HepG2 (cell line): ENCODE results near the gene ZNF511. TPM values are rescaled to one million over a fixed set of nuclear protein-coding genes. Genes with fewer than 3 reads are reported as not detected.

Experiments
- BORCS8-MEF2B ChIP-seq: sonication (generic); formaldehyde crosslinking; IDR thresholded peaks from 2 replicates; pipeline ENCODE4 v1.8.0; 2022; ENCODE audit warnings: mild to moderate bottlenecking, missing genetic modification reagents
- GZF1 ChIP-seq: sonication (generic); formaldehyde crosslinking; IDR thresholded peaks from 2 replicates; pipeline ENCODE4 v1.5.1; 2020; ENCODE audit warnings: mild to moderate bottlenecking, missing genetic modification reagents
- JUNB ChIP-seq: sonication (generic); formaldehyde crosslinking; IDR thresholded peaks from 2 replicates; pipeline ENCODE4 v1.8.0; 2022; ENCODE audit warnings: missing genetic modification reagents, mild to moderate bottlenecking, borderline replicate concordance
- RAD51 ChIP-seq: fragments of 450-650 bp; IDR thresholded peaks from 2 replicates; pipeline ENCODE4 v1.6.1; 2016; ENCODE audit warnings: borderline replicate concordance
- SOX13 ChIP-seq, 3 experiments: fragments of 450-650 bp in 1 of 3; sonication (generic) in 1 of 3; formaldehyde crosslinking in 1 of 3; IDR thresholded peaks in 2 of 3; conservative IDR thresholded peaks in 1 of 3; 2 replicates each; pipeline versions ENCODE4 v1.5.0 to v1.6.1; 2016 to 2020; ENCODE audit warnings: antibody characterized with exemption in 1 of 3, mild to moderate bottlenecking in 1 of 3, missing compliant biosample characterization in 1 of 3, missing genetic modification reagents in 1 of 3, moderate library complexity in 1 of 3
- ZC3H13 ChIP-seq: sonication (generic); formaldehyde crosslinking; IDR thresholded peaks from 2 replicates; pipeline ENCODE4 v1.8.1; 2023; ENCODE audit warnings: mild to moderate bottlenecking, missing genetic modification reagents, moderate library complexity
- ZNF543 ChIP-seq: sonication (generic); formaldehyde crosslinking; IDR thresholded peaks from 2 replicates; pipeline ENCODE4 v1.4.0; 2020; ENCODE audit warnings: mild to moderate bottlenecking, missing genetic modification reagents
- ZNF557 ChIP-seq: sonication (generic); formaldehyde crosslinking; IDR thresholded peaks from 2 replicates; pipeline ENCODE4 v1.4.0; 2020; ENCODE audit warnings: missing genetic modification reagents
- ZNF589 ChIP-seq: sonication (generic); formaldehyde crosslinking; conservative IDR thresholded peaks from 2 replicates; pipeline ENCODE4 v1.8.0; 2022; ENCODE audit warnings: mild to moderate bottlenecking, moderate library complexity, missing genetic modification reagents
- ZNF614 ChIP-seq: IDR thresholded peaks from 2 replicates; pipeline ENCODE4 v1.6.1; 2018; ENCODE audit warnings: missing biosample characterization, missing genetic modification reagents, inconsistent platforms, borderline replicate concordance
- ZNF703 ChIP-seq: sonication (generic); formaldehyde crosslinking; IDR thresholded peaks from 2 replicates; pipeline ENCODE4 v1.5.1; 2020; ENCODE audit warnings: missing genetic modification reagents, mild to moderate bottlenecking, moderate library complexity, borderline replicate concordance
- ZNF792 ChIP-seq: IDR thresholded peaks from 2 replicates; pipeline ENCODE4 v1.6.1; 2016
- ZSCAN12 ChIP-seq: sonication (generic); formaldehyde crosslinking; IDR thresholded peaks from 2 replicates; pipeline ENCODE4 v1.9.0; 2021; ENCODE audit warnings: mild to moderate bottlenecking, missing genetic modification reagents
- polyA plus RNA-seq, 8 experiments: library from polyadenylated mRNA; depleted of rRNA in 3 of 8; stranded (reverse) in 7 of 8; unstranded in 1 of 8; fragments of >200 nt; fragmentation: Illumina TruSeq in 4 of 8; extraction: Trizol in 4 of 8; gene quantifications; 2 replicates each; pipeline versions ENCODE4 v1.2.1 to v1.2.3, GENCODE V29; 2011 to 2016; ENCODE audit warnings: low read depth in 4 of 8, missing spikeins in 1 of 8, mixed read lengths in 1 of 8; ENCODE audit not compliant: insufficient read depth in 1 of 8
- total RNA-seq, 5 experiments: library from RNA; depleted of rRNA; stranded (reverse); fragments of >200 nt; fragmentation: Illumina TruSeq; extraction: Trizol; gene quantifications; 2 replicates each; pipeline ENCODE4 v1.2.3, GENCODE V29; 2016; ENCODE audit warnings: low read depth in 1 of 5
- TF ChIP-seq, protein P1 (sequence below): sonication (generic); formaldehyde crosslinking; IDR thresholded peaks from 2 replicates; pipeline ENCODE4 v1.4.0; 2020; ENCODE audit warnings: missing genetic modification reagents, mild to moderate bottlenecking, borderline replicate concordance
- TF ChIP-seq, protein P2 (sequence below): sonication (generic); formaldehyde crosslinking; conservative IDR thresholded peaks from 2 replicates; pipeline ENCODE4 v1.8.0; 2022; ENCODE audit warnings: missing genetic modification reagents
- TF ChIP-seq, protein P3 (sequence below): sonication (generic); formaldehyde crosslinking; IDR thresholded peaks from 2 replicates; pipeline ENCODE4 v1.8.1; 2023; ENCODE audit warnings: missing genetic modification reagents, mild to moderate bottlenecking, borderline replicate concordance
- TF ChIP-seq, protein P4 (sequence below): sonication (generic); formaldehyde crosslinking; IDR thresholded peaks from 2 replicates; pipeline ENCODE4 v1.4.0; 2020; ENCODE audit warnings: mild to moderate bottlenecking, missing genetic modification reagents, borderline replicate concordance
- TF ChIP-seq, protein P5 (sequence below): sonication (generic); formaldehyde crosslinking; conservative IDR thresholded peaks from 2 replicates; pipeline ENCODE4 v1.4.0; 2020; ENCODE audit warnings: missing genetic modification reagents
- TF ChIP-seq, protein P6 (sequence below): sonication (generic); formaldehyde crosslinking; IDR thresholded peaks from 2 replicates; pipeline ENCODE4 v1.5.0; 2020; ENCODE audit warnings: mild to moderate bottlenecking, missing genetic modification reagents

The ZNF511 gene
- total and polyA plus RNA-seq, 2 of the 13 experiments (the other 11 are each of a cell fraction or from before 2014, with no cell fraction given), result 35.6 to 66.4 TPM

DNA sequence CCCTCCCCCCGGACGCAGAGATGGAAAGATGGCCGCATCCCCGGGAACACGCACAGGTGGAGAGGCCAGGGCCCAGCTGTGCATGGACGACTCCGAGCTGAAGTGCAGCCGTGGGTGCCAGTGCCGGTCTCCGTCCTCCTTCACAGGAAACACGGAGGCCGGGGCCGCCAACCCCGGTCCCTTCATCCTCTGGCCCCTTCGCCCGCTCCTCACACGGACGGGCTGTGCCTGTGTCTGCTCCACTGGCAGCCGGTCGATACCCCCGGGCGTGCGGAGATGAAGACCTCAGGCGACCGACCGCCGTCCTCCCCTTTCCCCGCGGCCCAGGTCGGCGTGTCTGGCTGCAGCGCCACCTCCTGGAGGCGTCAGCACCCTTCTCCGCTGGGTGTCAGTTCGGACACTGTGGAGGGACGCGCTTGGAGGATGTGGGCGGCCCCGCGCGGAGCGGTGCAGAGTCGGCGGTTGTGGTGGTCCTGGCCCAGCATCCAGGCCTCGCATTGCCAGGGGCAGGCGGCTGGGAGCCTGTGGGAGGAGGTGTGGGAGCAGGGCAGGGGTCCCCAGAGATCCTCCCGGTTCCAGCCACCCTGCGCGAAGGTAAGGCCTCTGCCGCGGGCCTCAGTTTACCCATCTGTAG, 9.9 kb downstream of the ZNF511 start (continued):
- TF ChIP-seq RAD51 (no peak), ZNF792 (CRISPR knock-in tag) (no peak), ZSCAN12 (no peak), ZC3H13 (CRISPR knock-in tag) (no peak), JUNB (CRISPR knock-in tag) (no peak), ZNF543 (CRISPR knock-in tag) (peak; percentile 82; the same call in 1 of the 2 replicates), ZNF614 (CRISPR knock-in tag) (peak; percentile 50; the same call in 1 of the 2 replicates), SOX13 (IDR thresholded peaks at IDR 0.05) (no peak), SOX13 (CRISPR knock-in tag; conservative IDR thresholded peaks at IDR 0.05 in 1 of 2, IDR thresholded peaks at IDR 0.05 in 1 of 2) (no peak; a peak in 1 of 4 replicates), BORCS8-MEF2B (CRISPR knock-in tag) (no peak; the same call in 1 of the 2 replicates), ZNF589 (0 out of 2 replicates have a peak, but pooled peaks have one; percentile 54), GZF1 (CRISPR knock-in tag) (no peak), ZNF703 (CRISPR knock-in tag) (no peak), ZNF557 (no peak)
- TF ChIP-seq, protein P1, sequence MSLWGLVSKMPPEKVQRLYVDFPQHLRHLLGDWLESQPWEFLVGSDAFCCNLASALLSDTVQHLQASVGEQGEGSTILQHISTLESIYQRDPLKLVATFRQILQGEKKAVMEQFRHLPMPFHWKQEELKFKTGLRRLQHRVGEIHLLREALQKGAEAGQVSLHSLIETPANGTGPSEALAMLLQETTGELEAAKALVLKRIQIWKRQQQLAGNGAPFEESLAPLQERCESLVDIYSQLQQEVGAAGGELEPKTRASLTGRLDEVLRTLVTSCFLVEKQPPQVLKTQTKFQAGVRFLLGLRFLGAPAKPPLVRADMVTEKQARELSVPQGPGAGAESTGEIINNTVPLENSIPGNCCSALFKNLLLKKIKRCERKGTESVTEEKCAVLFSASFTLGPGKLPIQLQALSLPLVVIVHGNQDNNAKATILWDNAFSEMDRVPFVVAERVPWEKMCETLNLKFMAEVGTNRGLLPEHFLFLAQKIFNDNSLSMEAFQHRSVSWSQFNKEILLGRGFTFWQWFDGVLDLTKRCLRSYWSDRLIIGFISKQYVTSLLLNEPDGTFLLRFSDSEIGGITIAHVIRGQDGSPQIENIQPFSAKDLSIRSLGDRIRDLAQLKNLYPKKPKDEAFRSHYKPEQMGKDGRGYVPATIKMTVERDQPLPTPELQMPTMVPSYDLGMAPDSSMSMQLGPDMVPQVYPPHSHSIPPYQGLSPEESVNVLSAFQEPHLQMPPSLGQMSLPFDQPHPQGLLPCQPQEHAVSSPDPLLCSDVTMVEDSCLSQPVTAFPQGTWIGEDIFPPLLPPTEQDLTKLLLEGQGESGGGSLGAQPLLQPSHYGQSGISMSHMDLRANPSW, result no peak
- TF ChIP-seq, protein P2, sequence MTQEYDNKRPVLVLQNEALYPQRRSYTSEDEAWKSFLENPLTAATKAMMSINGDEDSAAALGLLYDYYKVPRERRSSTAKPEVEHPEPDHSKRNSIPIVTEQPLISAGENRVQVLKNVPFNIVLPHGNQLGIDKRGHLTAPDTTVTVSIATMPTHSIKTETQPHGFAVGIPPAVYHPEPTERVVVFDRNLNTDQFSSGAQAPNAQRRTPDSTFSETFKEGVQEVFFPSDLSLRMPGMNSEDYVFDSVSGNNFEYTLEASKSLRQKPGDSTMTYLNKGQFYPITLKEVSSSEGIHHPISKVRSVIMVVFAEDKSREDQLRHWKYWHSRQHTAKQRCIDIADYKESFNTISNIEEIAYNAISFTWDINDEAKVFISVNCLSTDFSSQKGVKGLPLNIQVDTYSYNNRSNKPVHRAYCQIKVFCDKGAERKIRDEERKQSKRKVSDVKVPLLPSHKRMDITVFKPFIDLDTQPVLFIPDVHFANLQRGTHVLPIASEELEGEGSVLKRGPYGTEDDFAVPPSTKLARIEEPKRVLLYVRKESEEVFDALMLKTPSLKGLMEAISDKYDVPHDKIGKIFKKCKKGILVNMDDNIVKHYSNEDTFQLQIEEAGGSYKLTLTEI (CRISPR knock-in tag), result no peak
- TF ChIP-seq, protein P3, sequence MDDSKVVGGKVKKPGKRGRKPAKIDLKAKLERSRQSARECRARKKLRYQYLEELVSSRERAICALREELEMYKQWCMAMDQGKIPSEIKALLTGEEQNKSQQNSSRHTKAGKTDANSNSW (CRISPR knock-in tag), result no peak
- TF ChIP-seq, protein P4, sequence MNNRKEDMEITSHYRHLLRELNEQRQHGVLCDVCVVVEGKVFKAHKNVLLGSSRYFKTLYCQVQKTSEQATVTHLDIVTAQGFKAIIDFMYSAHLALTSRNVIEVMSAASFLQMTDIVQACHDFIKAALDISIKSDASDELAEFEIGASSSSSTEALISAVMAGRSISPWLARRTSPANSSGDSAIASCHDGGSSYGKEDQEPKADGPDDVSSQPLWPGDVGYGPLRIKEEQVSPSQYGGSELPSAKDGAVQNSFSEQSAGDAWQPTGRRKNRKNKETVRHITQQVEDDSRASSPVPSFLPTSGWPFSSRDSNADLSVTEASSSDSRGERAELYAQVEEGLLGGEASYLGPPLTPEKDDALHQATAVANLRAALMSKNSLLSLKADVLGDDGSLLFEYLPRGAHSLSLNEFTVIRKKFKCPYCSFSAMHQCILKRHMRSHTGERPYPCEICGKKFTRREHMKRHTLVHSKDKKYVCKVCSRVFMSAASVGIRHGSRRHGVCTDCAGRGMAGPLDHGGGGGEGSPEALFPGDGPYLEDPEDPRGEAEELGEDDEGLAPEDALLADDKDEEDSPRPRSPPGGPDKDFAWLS (CRISPR knock-in tag), result no peak
- TF ChIP-seq, protein P5, sequence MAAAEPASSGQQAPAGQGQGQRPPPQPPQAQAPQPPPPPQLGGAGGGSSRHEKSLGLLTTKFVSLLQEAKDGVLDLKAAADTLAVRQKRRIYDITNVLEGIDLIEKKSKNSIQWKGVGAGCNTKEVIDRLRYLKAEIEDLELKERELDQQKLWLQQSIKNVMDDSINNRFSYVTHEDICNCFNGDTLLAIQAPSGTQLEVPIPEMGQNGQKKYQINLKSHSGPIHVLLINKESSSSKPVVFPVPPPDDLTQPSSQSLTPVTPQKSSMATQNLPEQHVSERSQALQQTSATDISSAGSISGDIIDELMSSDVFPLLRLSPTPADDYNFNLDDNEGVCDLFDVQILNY (CRISPR knock-in tag), result no peak; the same call in 1 of the 2 replicates
- TF ChIP-seq, protein P6, sequence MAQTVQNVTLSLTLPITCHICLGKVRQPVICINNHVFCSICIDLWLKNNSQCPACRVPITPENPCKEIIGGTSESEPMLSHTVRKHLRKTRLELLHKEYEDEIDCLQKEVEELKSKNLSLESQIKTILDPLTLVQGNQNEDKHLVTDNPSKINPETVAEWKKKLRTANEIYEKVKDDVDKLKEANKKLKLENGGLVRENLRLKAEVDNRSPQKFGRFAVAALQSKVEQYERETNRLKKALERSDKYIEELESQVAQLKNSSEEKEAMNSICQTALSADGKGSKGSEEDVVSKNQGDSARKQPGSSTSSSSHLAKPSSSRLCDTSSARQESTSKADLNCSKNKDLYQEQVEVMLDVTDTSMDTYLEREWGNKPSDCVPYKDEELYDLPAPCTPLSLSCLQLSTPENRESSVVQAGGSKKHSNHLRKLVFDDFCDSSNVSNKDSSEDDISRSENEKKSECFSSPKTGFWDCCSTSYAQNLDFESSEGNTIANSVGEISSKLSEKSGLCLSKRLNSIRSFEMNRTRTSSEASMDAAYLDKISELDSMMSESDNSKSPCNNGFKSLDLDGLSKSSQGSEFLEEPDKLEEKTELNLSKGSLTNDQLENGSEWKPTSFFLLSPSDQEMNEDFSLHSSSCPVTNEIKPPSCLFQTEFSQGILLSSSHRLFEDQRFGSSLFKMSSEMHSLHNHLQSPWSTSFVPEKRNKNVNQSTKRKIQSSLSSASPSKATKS (CRISPR knock-in tag), result no peak
